Fibroblast of the conjunctiva (primary cell): ENCODE measurements around the gene CAD.

Experiments
- DNase-seq: peaks from one replicate; pipeline ENCODE4 v3.0.0-alpha.2; 2010; ENCODE audit warnings: low read depth

Gene CAD

DNA sequence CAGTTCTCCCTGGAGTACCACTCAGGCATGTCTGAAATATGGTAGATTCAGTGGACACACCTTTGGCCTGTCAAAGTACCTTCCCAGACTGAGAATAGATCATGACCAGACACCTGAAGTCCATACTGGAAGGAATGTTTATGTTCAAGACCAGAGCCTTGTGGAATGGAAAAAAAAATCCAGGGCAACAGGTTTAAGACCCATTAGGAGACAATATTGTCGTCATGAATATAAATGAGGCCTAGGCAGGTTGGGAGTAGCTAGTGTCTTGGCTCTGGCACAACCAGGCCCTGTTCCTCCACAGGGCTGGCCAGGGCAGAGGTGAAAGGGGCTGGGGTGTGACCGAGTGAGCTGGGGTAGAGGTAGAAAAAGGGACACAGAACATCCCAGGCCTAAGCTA is 18.5 kb upstream of the CAD start:
- DNase-seq, result no peak

DNA sequence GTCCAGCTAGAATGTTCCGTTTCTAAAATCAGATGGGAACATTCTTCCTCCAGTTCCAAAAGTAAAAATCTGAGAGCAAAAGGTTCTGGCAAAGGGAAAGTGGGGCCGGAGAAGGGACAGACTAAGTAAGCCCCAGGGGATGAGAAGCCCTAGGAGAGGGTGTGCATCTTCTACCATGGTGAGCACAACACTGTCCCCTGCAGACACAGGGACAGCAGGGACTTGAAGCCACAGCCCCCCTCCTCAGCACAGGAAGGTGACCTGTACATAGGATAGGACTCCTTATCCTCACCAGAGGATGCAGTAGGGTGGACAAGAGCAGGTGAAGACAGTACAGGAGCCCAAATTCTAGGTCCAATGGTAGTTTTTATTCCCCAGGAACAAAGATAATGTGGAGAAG is 17.9 kb upstream of the CAD start:
- DNase-seq, result no peak

DNA sequence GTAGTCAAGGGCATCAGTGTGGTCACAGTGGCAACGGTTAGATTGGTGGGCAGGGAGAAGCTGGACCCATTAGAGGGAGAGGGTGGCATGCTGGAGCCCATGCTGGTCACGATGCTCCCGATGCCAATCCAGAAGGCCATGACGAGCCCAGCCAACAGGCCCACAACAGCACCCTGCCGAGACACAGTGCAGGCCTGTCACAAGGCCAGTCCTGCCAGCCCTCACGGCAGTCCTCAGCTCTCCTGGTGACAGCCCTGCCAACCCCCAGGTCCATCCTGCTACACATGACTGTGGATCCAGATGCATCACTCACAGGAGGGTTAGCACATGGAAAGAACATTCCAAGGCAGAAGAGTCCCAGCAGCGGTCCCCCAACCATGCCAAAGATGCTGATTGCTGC is 15.5 kb upstream of the CAD start:
- no peak for DNase-seq

DNA sequence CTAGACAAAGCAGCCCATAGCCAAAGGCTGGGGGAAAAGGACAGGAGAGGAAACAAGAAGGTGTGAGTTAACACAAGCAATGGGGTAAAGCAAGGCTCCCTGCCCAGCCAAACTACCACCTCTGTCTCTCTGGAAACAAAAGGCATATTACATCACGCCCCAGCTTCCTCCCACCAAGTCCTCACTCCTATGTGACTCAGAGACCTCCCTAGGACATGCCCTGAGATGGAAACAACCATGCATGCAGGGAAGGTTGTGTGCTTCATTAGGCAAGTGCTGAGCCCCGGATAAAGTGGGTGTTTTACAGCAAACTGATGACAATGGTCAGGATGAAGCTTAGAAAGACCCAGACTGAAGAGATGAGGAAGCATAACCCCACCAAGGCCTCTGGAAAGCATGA is 14.3 kb upstream of the CAD start:
- DNase-seq, result no peak

- DNase-seq, result no peak
Measured at GRCh38 chr2:27203741-27204140, 13.4 kb upstream of the CAD start.

DNA sequence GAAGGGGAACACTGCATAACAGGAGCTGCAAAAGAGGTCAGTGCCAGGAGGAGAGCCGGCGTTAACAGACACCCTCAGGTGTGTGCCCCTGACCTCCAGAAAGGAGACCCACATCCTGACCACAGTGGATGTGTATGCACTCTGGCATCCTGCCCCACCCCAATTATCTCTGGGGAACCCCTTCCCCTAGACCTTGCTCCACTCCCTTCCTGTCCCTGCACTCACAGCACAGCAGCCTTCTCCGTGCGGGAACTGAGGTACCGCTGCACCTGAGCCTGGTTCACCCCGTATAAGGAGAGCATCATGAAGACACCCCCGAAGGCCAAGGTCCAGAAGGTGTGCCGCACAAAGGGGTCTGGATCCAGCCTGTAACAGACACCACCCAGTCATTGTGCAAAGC is 12.6 kb upstream of the CAD start:
- no peak for DNase-seq

DNA sequence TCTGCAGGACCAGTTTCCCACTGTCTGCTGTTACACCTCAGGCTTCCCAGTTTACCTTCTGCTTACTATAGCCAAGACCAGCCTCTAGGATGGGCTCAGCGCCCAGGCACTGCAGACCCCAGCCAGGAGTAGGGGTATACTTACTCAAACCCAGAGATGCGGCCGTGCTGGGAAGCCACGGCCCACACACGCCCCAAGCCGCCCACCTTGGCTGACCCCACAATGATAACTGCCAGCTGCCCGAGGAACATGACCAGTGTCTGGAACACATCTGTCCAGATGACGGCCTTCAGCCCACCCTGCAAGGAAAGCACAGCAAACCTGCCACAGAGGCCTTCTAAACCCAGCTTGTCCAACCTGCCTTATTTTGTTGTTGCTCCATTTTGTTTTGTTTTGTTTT is 12.0 kb upstream of the CAD start:
- no peak for DNase-seq

- no peak for DNase-seq
Measured at GRCh38 chr2:27206346-27206745, 10.8 kb upstream of the CAD start.

DNA sequence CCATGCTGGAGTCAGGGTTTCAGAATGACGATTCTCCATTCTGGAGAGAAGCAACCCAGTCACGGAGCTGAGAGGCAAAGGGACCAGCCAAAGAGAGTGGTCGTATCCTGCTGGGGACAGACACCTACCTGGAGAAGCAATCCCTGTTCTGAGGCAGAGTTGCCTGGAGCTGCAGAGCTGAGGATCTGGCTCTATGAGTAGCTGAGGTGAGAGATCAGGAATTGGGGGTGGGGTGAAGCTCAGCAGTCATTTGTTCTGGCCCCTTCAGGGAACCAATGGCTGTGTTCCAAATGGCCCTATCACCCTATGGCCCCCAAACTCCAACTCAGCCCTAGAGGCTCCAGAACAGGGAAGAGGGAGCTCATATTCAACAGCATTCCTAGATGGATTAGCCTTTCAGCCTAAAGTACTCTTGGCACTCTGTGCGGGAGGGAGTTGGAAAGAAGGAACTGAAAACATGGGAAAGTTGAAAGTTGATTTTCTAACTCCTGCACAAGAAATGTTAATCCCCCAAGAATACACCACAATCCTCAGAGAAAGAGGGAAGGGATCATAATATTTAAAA is 8.6 kb upstream of the CAD start:
- DNase-seq, result no peak

- DNase-seq, result no peak
Measured at GRCh38 chr2:27209621-27210401, 7.4 kb upstream of the CAD start.

DNA sequence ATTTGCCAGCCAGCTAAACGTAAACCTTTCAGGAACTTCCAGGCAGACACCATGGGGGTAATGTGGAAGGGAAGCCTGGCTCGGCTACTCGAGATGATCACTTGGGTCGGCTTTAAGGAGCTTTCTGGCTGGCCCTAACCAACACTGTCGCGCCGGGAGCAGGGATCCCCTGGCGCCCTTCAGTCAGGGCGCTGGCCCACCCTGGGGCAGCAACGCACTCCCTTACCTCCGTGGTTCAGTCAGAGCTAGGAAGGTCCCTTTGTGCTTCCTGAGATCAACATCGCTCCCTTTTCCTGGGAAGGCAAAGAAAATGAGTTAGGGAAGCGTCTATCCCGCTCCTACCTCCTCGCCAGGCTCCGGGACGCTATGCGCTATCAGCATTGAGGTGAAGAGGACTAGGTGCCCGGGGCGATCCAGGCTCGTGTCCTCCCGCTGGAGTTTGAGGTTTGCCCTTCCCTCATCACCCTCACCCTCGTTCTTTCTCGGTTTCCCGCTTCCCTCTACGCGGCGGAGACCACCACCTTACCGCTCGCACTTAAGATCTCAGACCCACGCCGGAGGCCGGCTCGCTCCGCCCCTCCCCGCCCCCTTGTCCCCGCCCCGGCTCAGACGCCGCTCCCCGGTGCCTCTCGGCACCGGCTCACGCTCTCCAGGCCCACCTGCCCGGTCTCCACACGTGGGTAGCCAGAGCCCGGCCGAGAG is 5.8 kb upstream of the CAD start:
- DNase-seq, result no peak

- peak; percentile 69 for DNase-seq
Measured at GRCh38 chr2:27211943-27212625, 5.1 kb upstream of the CAD start, which contains the start of the genes ATRAID and SLC5A6. Gene ATRAID, plus strand, starts transcription at chr2:27212041. Its CDS starts 328 bp downstream, at chr2:27212369. Gene SLC5A6, minus strand, starts transcription at chr2:27212268. Its CDS starts 4,618 bp downstream, at chr2:27207650.

- no peak for DNase-seq
Measured at GRCh38 chr2:27212626-27213471, 4.3 kb upstream of the CAD start.

DNA sequence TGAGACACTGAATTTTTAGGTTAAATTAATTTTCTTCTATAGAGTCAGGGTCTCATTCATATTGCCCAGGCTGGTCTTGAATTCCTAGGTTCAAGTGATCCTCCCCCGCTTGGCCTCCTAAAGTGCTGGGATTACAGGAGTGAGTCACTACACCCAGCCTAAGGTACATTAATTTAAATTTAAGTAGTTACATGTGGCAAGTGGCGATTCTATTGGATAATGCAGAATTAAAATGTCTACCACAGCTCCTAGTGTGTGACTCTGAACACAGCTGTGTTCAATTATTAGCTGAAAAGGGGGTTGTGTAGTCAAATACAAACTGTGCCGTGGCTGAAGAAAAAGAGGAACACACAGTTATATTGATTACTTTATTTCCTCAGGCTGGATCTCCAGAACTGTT is 2.2 kb upstream of the CAD start:
- DNase-seq, result no peak

DNA sequence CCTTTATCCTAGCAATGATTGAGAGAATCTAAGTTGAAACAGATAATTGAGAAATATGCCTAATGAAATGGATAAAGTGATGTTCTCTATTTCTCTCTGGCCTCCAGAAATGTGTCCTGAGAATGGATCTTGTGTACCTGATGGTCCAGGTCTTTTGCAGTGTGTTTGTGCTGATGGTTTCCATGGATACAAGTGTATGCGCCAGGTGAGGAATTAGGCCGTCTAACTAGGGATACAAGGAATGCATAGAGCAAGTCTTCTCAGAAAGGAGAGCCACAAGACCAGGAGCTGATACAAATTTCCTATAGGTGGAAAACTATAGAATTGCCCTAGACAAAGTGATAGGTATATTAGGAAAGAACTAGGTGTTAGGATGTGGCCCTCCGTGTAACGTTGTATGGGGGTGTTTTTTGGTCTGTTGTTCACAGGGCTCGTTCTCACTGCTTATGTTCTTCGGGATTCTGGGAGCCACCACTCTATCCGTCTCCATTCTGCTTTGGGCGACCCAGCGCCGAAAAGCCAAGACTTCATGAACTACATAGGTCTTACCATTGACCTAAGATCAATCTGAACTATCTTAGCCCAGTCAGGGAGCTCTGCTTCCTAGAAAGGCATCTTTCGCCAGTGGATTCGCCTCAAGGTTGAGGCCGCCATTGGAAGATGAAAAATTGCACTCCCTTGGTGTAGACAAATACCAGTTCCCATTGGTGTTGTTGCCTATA is 592 bp upstream of the CAD start:
- no peak for DNase-seq

DNA sequence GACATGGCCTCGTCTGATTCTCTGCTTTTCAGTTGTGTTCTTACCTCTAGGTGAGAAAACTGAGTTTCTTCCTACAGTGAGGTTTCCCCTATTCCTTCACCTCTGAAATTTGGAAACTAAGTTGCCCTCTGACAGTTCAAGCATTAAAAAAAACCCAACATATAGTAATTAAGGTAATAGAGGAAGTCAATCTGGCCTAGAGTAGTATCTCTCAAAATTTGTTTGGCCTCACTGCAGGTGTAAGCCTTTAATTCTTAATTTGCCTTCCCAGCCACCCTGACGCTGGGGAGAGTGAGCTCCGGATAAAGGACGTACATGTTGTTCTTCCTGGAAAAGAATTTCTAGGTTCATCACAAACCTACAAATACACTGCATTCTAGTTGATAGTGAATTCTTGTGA is 1.4 kb downstream of the CAD start:
- no peak for DNase-seq

DNA sequence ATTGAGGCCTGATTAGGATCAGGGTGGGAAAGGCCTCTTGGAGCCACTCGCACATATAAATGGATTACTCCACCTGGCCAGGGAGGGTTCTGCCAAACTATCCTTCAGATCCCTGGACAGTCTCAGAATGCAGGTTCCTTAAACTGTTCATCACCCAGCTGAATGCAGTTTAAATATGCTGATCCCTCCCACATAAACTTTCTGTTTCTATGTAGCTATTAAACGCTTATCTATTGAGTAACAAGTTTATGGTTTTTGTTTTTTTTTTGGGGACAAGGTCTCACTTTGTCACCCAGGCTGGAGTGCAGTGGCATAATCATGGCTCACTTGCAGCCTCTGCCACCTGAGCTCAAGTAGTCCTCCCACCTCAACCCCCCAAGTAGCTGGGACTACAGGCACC is 1.9 kb downstream of the CAD start:
- DNase-seq, result no peak

GRCh38 chr2:27220091-27220490 is 2.9 kb downstream of the CAD start:
- DNase-seq, result no peak

GRCh38 chr2:27221166-27221565 is 4.0 kb downstream of the CAD start:
- DNase-seq, result no peak

DNA sequence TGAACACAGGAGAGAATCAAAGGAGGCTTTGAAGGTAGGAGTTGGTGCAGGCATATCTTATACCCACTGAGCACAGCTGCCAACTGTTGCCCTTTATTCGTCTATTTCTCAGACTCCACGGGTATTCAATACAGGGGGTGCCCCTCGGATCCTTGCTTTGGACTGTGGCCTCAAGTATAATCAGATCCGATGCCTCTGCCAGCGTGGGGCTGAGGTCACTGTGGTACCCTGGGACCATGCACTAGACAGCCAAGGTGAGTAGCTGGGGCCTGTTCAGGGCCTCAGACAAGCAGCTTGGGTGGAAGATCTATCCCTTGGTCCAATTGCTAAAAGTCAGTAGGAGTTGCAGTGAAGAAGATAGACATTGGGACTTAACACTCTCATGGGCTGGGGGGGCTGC is 5.2 kb downstream of the CAD start:
- no peak for DNase-seq

DNA sequence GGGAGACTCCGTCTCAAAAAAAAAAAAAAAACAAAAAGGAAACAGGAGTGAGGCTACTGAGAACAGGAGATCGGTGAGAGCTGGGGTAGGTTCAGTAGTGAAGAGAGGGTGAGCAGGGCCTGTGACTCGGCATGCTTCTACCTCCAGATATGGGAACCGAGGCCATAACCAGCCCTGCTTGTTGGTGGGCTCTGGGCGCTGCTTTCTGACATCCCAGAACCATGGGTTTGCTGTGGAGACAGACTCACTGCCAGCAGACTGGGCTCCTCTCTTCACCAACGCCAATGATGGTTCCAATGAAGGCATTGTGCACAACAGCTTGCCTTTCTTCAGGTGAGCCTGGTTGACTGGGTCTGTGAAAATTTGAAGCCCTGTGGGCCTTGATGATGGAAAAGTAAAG is 6.2 kb downstream of the CAD start:
- no peak for DNase-seq
